H9 (cell line): ENCODE measurements around the gene ZER1. TPM values are rescaled to one million over a fixed set of nuclear protein-coding genes. Genes with fewer than 3 reads are reported as not detected.

Experiments
- DNase-seq: peaks from one replicate; pipeline ENCODE4 v3.0.0-alpha.2; 2017
- H2AFZ ChIP-seq: one replicate; pipeline ENCODE4 v1.6.1; 2013; ENCODE audit warnings: mild to moderate bottlenecking, low read length, control low read depth, moderate library complexity
- H2AK5ac ChIP-seq: 2 replicates; pipeline ENCODE4 v1.6.1; 2013; ENCODE audit warnings: low read length, control low read depth, mixed read lengths; ENCODE audit not compliant: insufficient read length
- H2BK120ac ChIP-seq: one replicate; pipeline ENCODE4 v1.6.1; 2013; ENCODE audit warnings: low read depth, mild to moderate bottlenecking, low read length, control low read depth, inconsistent platforms; ENCODE audit not compliant: poor library complexity, severe bottlenecking
- H2BK12ac ChIP-seq: 2 replicates; pipeline ENCODE4 v1.6.1; 2013; ENCODE audit warnings: low read length, control low read depth, mixed read lengths, low read depth; ENCODE audit not compliant: insufficient read length
- H2BK15ac ChIP-seq: 2 replicates; pipeline ENCODE4 v1.6.1; 2013; ENCODE audit warnings: low read depth, low read length, control low read depth
- H2BK20ac ChIP-seq: one replicate; pipeline ENCODE4 v1.6.1; 2013; ENCODE audit warnings: low read depth, mild to moderate bottlenecking, low read length, control low read depth, inconsistent platforms; ENCODE audit not compliant: poor library complexity, severe bottlenecking
- H2BK5ac ChIP-seq: 2 replicates; pipeline ENCODE4 v1.6.1; 2013; ENCODE audit warnings: low read length, control low read depth, mixed read lengths; ENCODE audit not compliant: insufficient read length
- H3K14ac ChIP-seq: 2 replicates; pipeline ENCODE4 v1.6.1; 2013; ENCODE audit warnings: low read length, control low read depth; ENCODE audit not compliant: insufficient read depth
- H3K18ac ChIP-seq: 2 replicates; pipeline ENCODE4 v1.6.1; 2013; ENCODE audit warnings: low read depth, mild to moderate bottlenecking, mixed read lengths, low read length, control low read depth; ENCODE audit not compliant: insufficient read length
- H3K23ac ChIP-seq: 2 replicates; pipeline ENCODE4 v1.6.1; 2013; ENCODE audit warnings: low read length, control low read depth, mixed read lengths, low read depth; ENCODE audit not compliant: insufficient read length
- H3K23me2 ChIP-seq: 2 replicates; pipeline ENCODE4 v1.6.1; 2013; ENCODE audit warnings: low read depth, mild to moderate bottlenecking, mixed read lengths, low read length, control low read depth; ENCODE audit not compliant: insufficient read length, poor library complexity, severe bottlenecking
- H3K27ac ChIP-seq: 2 replicates; pipeline ENCODE4 v1.5.1; 2013; ENCODE audit warnings: low read length, control low read depth, mixed read lengths, low read depth; ENCODE audit not compliant: insufficient read length
- H3K27me3 ChIP-seq: 2 replicates; pipeline ENCODE4 v1.6.1; 2013; ENCODE audit warnings: low read length, control low read depth, inconsistent platforms; ENCODE audit not compliant: insufficient read depth
- H3K4ac ChIP-seq: 2 replicates; pipeline ENCODE4 v1.6.1; 2013; ENCODE audit warnings: low read depth, mild to moderate bottlenecking, control low read depth, inconsistent platforms, low read length, moderate library complexity
- H3K4me1 ChIP-seq: 2 replicates; pipeline ENCODE4 v1.6.1; 2013; ENCODE audit warnings: low read length, control low read depth, inconsistent platforms; ENCODE audit not compliant: insufficient read depth
- H3K4me2 ChIP-seq: 2 replicates; pipeline ENCODE4 v1.6.1; 2013; ENCODE audit warnings: low read length, control low read depth, mixed read lengths; ENCODE audit not compliant: insufficient read length, insufficient read depth
- H3K56ac ChIP-seq: 2 replicates; pipeline ENCODE4 v1.6.1; 2013; ENCODE audit warnings: low read depth, mild to moderate bottlenecking, mixed read lengths, low read length, control low read depth; ENCODE audit not compliant: insufficient read length
- H3K79me1 ChIP-seq: 2 replicates; pipeline ENCODE4 v1.6.1; 2013; ENCODE audit warnings: low read depth, mild to moderate bottlenecking, moderate library complexity, low read length, control low read depth, inconsistent platforms; ENCODE audit not compliant: insufficient read depth, poor library complexity, severe bottlenecking
- H3K79me2 ChIP-seq: 2 replicates; pipeline ENCODE4 v1.6.1; 2013; ENCODE audit warnings: low read length, control low read depth, inconsistent platforms; ENCODE audit not compliant: insufficient read depth
- H3K9ac ChIP-seq: 2 replicates; pipeline ENCODE4 v1.6.1; 2013; ENCODE audit warnings: low read length, control low read depth, mixed read lengths; ENCODE audit not compliant: insufficient read length; ENCODE audit errors: extremely low read depth
- H3K9me3 ChIP-seq: one replicate; pipeline ENCODE4 v1.6.1; 2013; ENCODE audit warnings: low read depth, low read length, inconsistent platforms; ENCODE audit not compliant: control insufficient read depth
- H3T11ph ChIP-seq: one replicate; pipeline ENCODE4 v1.6.1; 2013; ENCODE audit warnings: mild to moderate bottlenecking, low read length, control low read depth, inconsistent platforms
- H4K20me1 ChIP-seq: one replicate; pipeline ENCODE4 v1.6.1; 2013; ENCODE audit not compliant: control insufficient read depth, insufficient read length, insufficient read depth
- H4K5ac ChIP-seq: 2 replicates; pipeline ENCODE4 v1.6.1; 2013; ENCODE audit warnings: low read depth, mild to moderate bottlenecking, mixed read lengths, low read length, control low read depth; ENCODE audit not compliant: insufficient read length
- H4K8ac ChIP-seq: replicated peaks from 2 replicates; pipeline ENCODE4 v1.6.1; 2013; ENCODE audit warnings: low read length, control low read depth, mixed read lengths, low read depth; ENCODE audit not compliant: insufficient read length
- H4K91ac ChIP-seq: 2 replicates; pipeline ENCODE4 v1.6.1; 2013; ENCODE audit warnings: low read depth, mild to moderate bottlenecking, moderate library complexity, mixed read lengths, low read length, control low read depth; ENCODE audit not compliant: insufficient read length
- H3K27ac Mint-ChIP-seq, 3 experiments: 2 replicates in 2 of 3; 3 replicates in 1 of 3; pipeline ENCODE4 v1.8.0; 2020 to 2021; ENCODE audit warnings: mixed read lengths in 3 of 3, mild to moderate bottlenecking in 1 of 3, moderate library complexity in 1 of 3
- H3K27me3 Mint-ChIP-seq: 2 replicates; pipeline ENCODE4 v1.8.0; 2021; ENCODE audit warnings: low read depth, mild to moderate bottlenecking, moderate library complexity, mixed read lengths
- H3K36me3 Mint-ChIP-seq, 3 experiments: 2 replicates in 2 of 3; 3 replicates in 1 of 3; pipeline ENCODE4 v1.8.0; 2020 to 2021; ENCODE audit warnings: low read depth in 3 of 3, mixed read lengths in 3 of 3; ENCODE audit not compliant: insufficient read depth in 1 of 3
- H3K4me1 Mint-ChIP-seq, 2 experiments: 2 replicates each; pipeline ENCODE4 v1.8.0; 2020; ENCODE audit warnings: mixed read lengths in 2 of 2
- H3K4me3 Mint-ChIP-seq, 2 experiments: 2 replicates in 1 of 2; 3 replicates in 1 of 2; pipeline ENCODE4 v1.8.0; 2020 to 2021; ENCODE audit warnings: mild to moderate bottlenecking in 2 of 2, mixed read lengths in 2 of 2, moderate library complexity in 1 of 2
- H3K9me3 Mint-ChIP-seq, 2 experiments: 2 replicates in 1 of 2; 3 replicates in 1 of 2; pipeline ENCODE4 v1.8.0; 2020; ENCODE audit warnings: mild to moderate bottlenecking in 2 of 2, mixed read lengths in 2 of 2, moderate library complexity in 1 of 2
- WGBS: extraction: QIAGEN DNeasy Blood & Tissue Kit; methylation state at CpG from one replicate; pipeline ENCODE4 v1.1.7; 2013; ENCODE audit warnings: missing lambda C conversion rate, low lambda C conversion rate, mixed read lengths; ENCODE audit not compliant: insufficient read length; ENCODE audit errors: extremely low coverage; 5-methylcytosine and 5-hydroxymethylcytosine counted together
- total RNA-seq: library from RNA; stranded (reverse); gene quantifications from 2 replicates; pipeline ENCODE4 v1.2.1, GENCODE V29; 2021
- TF ChIP-seq, protein P1 (sequence below): fragments of 200-600 bp; sonication (generic); conservative IDR thresholded peaks from 3 replicates; pipeline ENCODE4 v1.8.0; 2021; ENCODE audit warnings: antibody characterized with exemption, mild to moderate bottlenecking

Gene ZER1
- total RNA-seq, 1 experiment from 2014 or later, result 24.2 TPM

DNA sequence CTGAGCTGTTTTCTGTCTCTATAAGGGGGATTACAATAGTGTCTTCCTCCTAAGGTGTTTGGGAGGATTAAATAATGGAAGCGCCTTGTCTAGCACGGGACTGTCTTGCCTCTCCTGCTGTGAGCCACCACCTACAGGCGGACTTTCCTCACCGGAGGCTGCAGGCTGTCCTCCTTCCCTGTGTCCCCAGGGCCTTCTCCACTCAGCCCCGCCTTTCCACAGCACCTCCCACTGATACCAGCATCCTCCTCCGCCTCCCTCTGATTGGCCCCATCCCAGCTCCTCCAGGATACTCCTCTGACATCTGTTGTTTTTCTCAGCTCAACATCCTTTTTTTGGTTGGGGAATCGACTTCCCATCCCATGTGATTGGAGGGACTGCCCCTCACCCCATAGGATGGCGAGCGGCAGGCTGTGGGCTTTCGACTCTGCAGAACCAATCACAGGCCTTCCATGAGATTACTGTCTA, 46.9 kb downstream of the ZER1 start:
- Histone ChIP-seq H3K18ac (no peak overlapping the region), H3K14ac (no peak overlapping the region; the same call in 1 of the 2 replicates), H4K20me1 (no peaks in the 10 kb centered on the region), H3T11ph (no peak overlapping the region), H3K79me1 (no peaks in the 10 kb centered on the region), H2AFZ (no peak overlapping the region), H3K79me2 (no peaks in the 10 kb centered on the region), H2BK20ac (no peak overlapping the region), H3K56ac (no peak overlapping the region), H3K4me1 (no peaks in the 10 kb centered on the region; the same call in 1 of the 2 replicates), H3K27ac (peak overlapping the region; percentile 88), H3K23ac (no peak overlapping the region), H2BK5ac (no peak overlapping the region), H3K9me3 (no peaks in the 10 kb centered on the region), H4K91ac (no peak overlapping the region), H2AK5ac (no peak overlapping the region), H3K4ac (no peak overlapping the region), H3K27me3 (no peaks in the 10 kb centered on the region), H3K9ac (no peak overlapping the region), H2BK12ac (no peak overlapping the region), H2BK120ac (no peak overlapping the region), H3K23me2 (peaks cover 4% of the 10 kb centered on the region), H2BK15ac (no peak overlapping the region), H4K8ac (no peak overlapping the region), H4K5ac (no peak overlapping the region), H3K4me2 (peak overlapping the region; percentile 18)
- DNase-seq, result peak; percentile 97
- H3K27me3 Mint-ChIP-seq, result no peaks in the 10 kb centered on the region; the same call in none of the 2 replicates
- no peaks in the 10 kb centered on the region; a peak in 2 of 5 replicates for H3K9me3 Mint-ChIP-seq
- H3K4me1 Mint-ChIP-seq, result peaks cover 22 to 27% of the 10 kb centered on the region in 2 experiments
- peak overlapping the region; percentile 80 to 92 for H3K4me3 Mint-ChIP-seq
- peaks cover 2 to 27% (median 20%) of the 10 kb centered on the region in 3 experiments; a peak in 5 of 7 replicates for H3K36me3 Mint-ChIP-seq
- no CpG with 5 or more reads among the region's 10 CpGs for WGBS
- peak overlapping the region; percentile 75 to 92 (median 90) for H3K27ac Mint-ChIP-seq
- TF ChIP-seq, protein P1, sequence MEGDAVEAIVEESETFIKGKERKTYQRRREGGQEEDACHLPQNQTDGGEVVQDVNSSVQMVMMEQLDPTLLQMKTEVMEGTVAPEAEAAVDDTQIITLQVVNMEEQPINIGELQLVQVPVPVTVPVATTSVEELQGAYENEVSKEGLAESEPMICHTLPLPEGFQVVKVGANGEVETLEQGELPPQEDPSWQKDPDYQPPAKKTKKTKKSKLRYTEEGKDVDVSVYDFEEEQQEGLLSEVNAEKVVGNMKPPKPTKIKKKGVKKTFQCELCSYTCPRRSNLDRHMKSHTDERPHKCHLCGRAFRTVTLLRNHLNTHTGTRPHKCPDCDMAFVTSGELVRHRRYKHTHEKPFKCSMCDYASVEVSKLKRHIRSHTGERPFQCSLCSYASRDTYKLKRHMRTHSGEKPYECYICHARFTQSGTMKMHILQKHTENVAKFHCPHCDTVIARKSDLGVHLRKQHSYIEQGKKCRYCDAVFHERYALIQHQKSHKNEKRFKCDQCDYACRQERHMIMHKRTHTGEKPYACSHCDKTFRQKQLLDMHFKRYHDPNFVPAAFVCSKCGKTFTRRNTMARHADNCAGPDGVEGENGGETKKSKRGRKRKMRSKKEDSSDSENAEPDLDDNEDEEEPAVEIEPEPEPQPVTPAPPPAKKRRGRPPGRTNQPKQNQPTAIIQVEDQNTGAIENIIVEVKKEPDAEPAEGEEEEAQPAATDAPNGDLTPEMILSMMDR, result no peak
